Daoy (cell line): ENCODE data around the gene RNF169. TPM values are rescaled to one million over a fixed set of nuclear protein-coding genes. Genes with fewer than 3 reads are reported as not detected.
"Not testable (repeated sequence)": the region's sequence is repeated elsewhere in the genome, so short reads cannot be mapped to it uniquely, and the experiment has no call there.

ENCODE experiments used
- DNase-seq: peaks from one replicate; pipeline ENCODE4 v3.0.0-alpha.2; 2015; ENCODE audit warnings: low read depth
- total RNA-seq: library from RNA; depleted of rRNA; stranded (reverse); fragments of >200 nt; shearing (Covaris generic); gene quantifications from 2 replicates; pipeline ENCODE4 v1.2.3, GENCODE V29; 2014

Gene RNF169
- total RNA-seq, 1 experiment from 2014 or later: 5.8 TPM

- DNase-seq: peak; percentile 69
Measured at GRCh38 chr11:74726547-74727182, 22.0 kb upstream of the RNF169 start.

DNA sequence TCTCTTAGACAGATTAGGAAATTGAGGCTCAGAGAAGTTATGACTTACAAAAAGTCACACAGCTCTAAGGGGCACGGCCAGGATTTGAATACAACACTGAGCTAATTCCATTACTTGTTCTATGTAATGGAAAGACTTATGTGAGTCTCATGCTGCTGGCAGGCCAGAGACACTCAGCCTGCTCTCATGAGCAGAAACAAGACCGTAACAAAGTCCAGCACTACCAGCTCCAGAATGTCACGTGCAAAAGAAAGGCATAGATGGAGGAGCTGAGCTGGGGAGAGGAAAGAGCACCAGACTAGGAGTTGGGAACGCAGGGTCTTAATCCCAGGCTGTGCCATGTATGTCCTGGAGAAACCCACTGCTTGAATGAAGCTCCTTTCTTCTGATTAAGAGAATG is 19.3 kb upstream of the RNF169 start:
- no peak for DNase-seq

GRCh38 chr11:74730571-74731260 is 17.9 kb upstream of the RNF169 start:
- DNase-seq: no peak

DNA sequence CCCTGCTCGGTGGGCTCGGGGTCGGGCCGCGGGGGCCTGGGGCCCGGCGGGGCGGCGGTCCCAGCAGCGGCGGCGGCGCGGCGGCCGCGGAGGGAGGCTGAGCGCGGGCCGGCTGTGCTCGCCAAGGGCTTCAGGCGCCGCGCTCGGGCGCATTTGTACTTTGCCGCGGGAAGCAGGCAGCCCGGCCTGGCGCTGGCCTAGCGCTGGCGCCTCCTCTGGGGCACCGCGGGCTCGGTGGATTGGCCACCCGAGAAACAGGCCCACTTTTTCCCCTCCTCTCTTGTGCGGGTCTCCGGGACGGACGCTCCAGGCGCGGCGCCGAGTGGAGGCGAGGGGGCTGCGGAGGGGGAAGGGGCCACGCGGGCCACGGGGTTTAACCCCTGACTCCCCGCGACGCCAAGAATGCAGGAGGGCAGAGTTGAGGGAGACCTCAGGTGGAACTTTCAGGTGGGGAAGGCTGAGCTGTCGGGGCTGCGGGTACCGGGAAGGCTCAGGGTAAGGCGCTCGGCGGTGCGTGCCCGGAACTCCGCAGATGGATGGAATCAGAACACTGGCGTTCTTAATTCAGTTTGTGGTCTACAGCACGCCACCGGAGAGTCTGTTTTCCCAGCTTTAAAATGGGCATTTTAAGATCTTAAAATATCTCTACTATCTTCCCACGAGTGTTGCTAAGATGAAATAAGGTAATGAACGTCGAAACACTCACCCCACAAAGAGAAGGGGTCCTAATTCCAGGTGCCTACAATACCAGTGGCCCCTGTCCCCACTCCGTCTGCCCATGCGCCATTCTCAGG is 17.2 kb upstream of the RNF169 start, which contains the start of gene CHRDL2:
CHRDL2 (minus strand) TSS at position 126 of the 794 bp plus-strand sequence. CDS start 538 bp downstream, outside the sequence.
- DNase-seq: no peak

GRCh38 chr11:74734559-74734925 is 14.1 kb upstream of the RNF169 start:
- no peak for DNase-seq

DNA sequence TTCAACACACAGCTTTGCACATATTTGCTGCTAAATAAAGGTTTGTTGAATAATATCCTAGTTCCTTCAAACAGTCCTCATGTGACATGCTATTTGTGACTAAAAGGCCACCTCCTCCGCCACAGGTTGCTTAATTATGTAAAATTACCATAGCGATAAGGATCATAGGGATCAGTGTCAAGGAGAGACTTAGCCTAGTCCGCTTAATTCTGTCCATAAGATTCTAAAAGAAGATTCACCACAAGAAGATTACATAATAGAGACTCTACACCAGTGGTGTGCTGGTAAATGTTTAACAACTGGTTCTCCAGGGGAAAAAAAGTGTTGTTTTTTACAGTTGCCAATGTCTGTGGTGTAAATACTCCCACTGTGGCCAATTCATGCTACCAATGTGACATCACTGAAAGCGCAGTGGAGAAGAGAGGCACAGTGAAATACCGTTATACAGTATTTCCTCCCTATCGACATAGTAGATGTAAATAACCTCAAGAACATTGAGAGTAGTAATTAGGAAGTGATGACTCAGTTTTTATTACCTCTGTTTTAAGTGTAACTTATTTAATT is 13.2 kb upstream of the RNF169 start:
- DNase-seq: no peak

DNA sequence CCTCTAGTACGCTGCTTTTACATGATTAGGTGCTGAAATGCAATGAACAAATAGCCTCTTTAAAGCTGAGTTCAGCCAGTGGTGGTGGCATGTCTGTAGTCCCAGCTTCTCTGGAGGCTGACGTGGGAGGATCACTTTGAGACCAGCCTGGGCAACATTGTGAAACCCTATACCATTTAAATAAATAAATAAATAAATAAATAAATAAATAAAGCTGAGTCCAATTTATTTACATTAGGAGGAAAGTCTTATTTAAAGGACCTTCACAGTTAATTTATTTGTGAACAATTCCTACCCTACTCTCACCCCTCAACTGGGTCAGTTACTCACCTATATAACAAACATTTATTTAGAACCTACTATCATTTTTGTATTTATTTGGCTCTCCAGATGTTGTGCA is 12.6 kb upstream of the RNF169 start:
- no peak for DNase-seq

DNA sequence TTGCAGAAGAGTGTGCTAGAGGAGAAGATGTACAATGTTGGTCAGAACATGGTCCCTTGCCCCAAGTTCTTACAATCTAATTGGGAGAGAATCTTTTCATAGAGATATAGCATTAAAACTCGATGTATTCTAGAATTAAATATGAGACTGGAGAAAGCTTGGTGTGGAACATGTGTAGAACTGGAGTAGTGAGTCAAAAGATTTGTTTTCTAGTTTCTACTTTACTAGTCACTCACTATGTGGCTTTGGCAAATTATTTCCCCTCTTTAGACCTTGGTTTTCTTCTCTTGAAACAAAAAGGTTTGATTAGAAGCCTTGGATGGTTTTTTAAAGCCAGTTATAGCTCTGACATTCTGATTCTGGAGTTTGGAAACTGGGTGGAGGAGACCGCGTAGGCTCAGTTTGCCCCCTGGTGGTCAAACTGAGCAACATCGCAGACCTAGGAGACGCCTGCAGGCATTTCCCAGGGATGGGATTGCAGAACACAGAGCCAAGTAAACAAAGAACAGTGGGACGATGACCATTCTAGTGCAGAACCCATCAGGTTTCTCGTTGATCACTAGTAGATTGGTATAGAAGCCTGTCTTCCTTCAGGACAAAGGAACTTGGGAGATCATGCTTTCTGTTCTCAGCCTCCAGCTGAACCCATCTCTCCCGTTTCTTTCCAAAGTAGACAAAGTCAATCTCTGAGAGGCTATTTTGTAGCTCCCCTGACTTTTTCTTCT is 8.9 kb upstream of the RNF169 start:
- DNase-seq: peak; percentile 54

- DNase-seq: no peak
Measured at GRCh38 chr11:74742070-74742469, 6.6 kb upstream of the RNF169 start.

- no peak for DNase-seq
Measured at GRCh38 chr11:74743640-74744039, 5.0 kb upstream of the RNF169 start.

DNA sequence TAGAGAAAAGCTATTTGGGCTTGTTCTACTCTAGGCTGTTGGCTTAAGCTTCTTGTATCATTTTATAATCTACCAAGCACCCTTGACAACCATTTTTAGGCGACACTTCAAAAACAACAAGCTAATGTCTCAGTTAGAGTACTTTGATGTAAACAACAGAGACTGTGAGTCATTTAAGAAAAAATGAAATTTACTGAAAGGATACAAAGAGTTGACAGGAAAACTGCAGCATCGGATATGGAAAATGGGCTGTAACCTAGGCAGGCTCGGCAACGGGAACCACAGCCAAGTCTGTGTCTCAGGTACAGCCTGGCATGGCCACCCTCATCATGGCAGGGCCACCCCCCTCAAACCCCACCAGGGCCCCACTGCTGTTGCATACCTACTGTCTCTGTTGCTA is 4.4 kb upstream of the RNF169 start:
- DNase-seq: no peak

GRCh38 chr11:74746868-74747267 is 1.8 kb upstream of the RNF169 start:
- DNase-seq: no peak

GRCh38 chr11:74749127-74749964 is 697 bp downstream of the RNF169 start:
- DNase-seq: peak; percentile 62

DNA sequence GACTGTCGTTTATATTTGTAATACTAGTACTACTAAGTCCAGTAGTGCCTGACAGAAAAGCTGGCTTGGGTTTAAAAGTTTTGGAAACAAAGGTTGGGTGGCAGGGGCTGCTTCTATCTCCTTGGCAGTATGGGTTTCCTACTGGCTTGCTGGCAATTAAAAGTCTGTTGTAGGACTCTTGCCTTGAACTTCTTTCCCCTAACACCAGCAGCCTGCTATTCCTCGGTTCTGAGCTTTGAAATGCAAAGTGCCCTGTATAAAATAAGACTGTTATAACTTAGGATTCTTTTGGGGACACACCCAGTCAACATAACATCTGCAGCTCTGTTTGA is 1.3 kb downstream of the RNF169 start:
- no peak for DNase-seq

GRCh38 chr11:74750598-74750997 is 1.9 kb downstream of the RNF169 start:
- DNase-seq: not testable (repeated sequence)

GRCh38 chr11:74751303-74751702 is 2.7 kb downstream of the RNF169 start:
- DNase-seq: no peak

- DNase-seq: peak; percentile 43
Measured at GRCh38 chr11:74754507-74755252, 6.0 kb downstream of the RNF169 start.

DNA sequence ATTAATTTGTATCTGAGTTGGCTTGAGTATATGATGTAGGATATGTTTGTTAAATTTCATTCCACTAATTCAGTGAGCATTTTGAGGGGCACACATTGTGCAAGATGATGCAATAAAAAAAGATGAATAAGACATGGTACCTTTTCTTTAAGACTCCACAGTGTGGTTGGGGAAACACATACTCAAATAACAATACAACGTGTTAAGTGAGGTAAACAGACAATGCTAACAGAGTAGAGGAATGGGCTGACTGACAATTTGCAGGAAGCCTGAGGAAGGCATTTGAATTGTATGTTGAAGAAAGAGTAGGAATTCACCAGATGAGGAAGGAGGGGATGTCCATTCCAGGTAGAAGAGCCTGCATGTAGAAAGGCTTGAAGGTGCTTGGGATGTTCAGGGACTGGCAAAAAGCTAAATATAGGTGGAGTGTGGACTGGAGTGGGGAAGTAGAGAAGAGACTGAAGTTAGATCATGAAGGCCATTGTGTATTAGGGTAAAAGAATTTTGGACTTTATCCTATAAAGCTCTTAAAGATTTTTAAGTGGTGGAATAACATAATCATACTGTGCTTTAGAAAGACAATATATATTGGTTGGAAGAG is 6.8 kb downstream of the RNF169 start:
- no peak for DNase-seq

GRCh38 chr11:74756571-74756970 is 7.9 kb downstream of the RNF169 start:
- no peak for DNase-seq

- no peak for DNase-seq
Measured at GRCh38 chr11:74766905-74767304, 18.3 kb downstream of the RNF169 start.
